Mucosa of descending colon (tissue), 3 donors: ENCODE results near the gene ZNF292. TPM values are rescaled to one million over a fixed set of nuclear protein-coding genes. Genes with fewer than 3 reads are reported as not detected.
A peak's percentile ranks its signal among the peaks of the same experiment; 100 is the strongest.
"Not testable (repeated sequence)": the region's sequence is repeated elsewhere in the genome, so short reads cannot be mapped to it uniquely, and the experiment has no call there.

Experiments
- ATAC-seq: fragments of 200-7000 bp; cut with Tn5 transposase; one replicate; pipeline ENCODE4 v1.9.1; 2020; ENCODE audit warnings: mild to moderate bottlenecking, moderate library complexity
- DNase-seq, 3 donors: peaks; one replicate each; pipeline ENCODE4 v3.0.0-alpha.2; 2020
- H3K36me3 ChIP-seq: fragments of 200-600 bp; one replicate; pipeline ENCODE4 v1.8.0; 2021; ENCODE audit warnings: low read depth, mild to moderate bottlenecking
- H3K4me1 ChIP-seq: fragments of 200-600 bp; one replicate; pipeline ENCODE4 v1.8.0; 2021; ENCODE audit warnings: low read depth, mild to moderate bottlenecking
- H3K4me3 ChIP-seq: fragments of 200-600 bp; one replicate; pipeline ENCODE4 v1.8.0; 2021; ENCODE audit warnings: mild to moderate bottlenecking
- H3K9me3 ChIP-seq: fragments of 200-600 bp; one replicate; pipeline ENCODE4 v1.8.0; 2021; ENCODE audit warnings: mild to moderate bottlenecking
- intact Hi-C, 2 donors: fragments of 100-400 bp; cut with DNase I in 1 of 2; cut with micrococcal nuclease in 1 of 2; formaldehyde crosslinking; loops; one replicate each; pipeline versions ENCODE4 v1.11.0 to v1.11.1; 2022; cut with DNase I, micrococcal nuclease
- total RNA-seq, 3 donors: library from RNA; stranded (reverse); fragmentation: NEBNext Ultra II Directional in 2 of 3; extraction: Animal tissue kit (Norgen Biotek cat#: 25700) in 2 of 3; gene quantifications; one replicate each; pipeline versions ENCODE4 v1.2.1 to v1.2.4, GENCODE V29; 2021 to 2023
- TF ChIP-seq, protein P1 (sequence below): fragments of 200-600 bp; IDR thresholded peaks from one replicate; pipeline ENCODE4 v1.8.0; 2022; ENCODE audit warnings: antibody characterized with exemption, mild to moderate bottlenecking
- donor health status: DM: no; HTN: no; CAD: no; lungs with moderate emphysema.
- donor health status: DM: no; HTN: no; CAD: no.
- donor health status: DM: no; HTN: yes; CAD: no.

Gene ZNF292
- total RNA-seq, 3 donors from 2014 or later: 40.9 to 83.2 (median 44.4) TPM

- Histone ChIP-seq H3K4me3 (no peak overlapping the region), H3K36me3 (no peaks in the 10 kb centered on the region), H3K4me1 (no peaks in the 10 kb centered on the region), H3K9me3 (no peaks in the 10 kb centered on the region)
- intact Hi-C loops: no loop called here
- TF ChIP-seq, protein P1, sequence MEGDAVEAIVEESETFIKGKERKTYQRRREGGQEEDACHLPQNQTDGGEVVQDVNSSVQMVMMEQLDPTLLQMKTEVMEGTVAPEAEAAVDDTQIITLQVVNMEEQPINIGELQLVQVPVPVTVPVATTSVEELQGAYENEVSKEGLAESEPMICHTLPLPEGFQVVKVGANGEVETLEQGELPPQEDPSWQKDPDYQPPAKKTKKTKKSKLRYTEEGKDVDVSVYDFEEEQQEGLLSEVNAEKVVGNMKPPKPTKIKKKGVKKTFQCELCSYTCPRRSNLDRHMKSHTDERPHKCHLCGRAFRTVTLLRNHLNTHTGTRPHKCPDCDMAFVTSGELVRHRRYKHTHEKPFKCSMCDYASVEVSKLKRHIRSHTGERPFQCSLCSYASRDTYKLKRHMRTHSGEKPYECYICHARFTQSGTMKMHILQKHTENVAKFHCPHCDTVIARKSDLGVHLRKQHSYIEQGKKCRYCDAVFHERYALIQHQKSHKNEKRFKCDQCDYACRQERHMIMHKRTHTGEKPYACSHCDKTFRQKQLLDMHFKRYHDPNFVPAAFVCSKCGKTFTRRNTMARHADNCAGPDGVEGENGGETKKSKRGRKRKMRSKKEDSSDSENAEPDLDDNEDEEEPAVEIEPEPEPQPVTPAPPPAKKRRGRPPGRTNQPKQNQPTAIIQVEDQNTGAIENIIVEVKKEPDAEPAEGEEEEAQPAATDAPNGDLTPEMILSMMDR: no peak
- DNase-seq (no peak), ATAC-seq (no peak)
Measured at GRCh38 chr6:87222676-87223075, 67.3 kb downstream of the ZNF292 start.

GRCh38 chr6:87224971-87225370 is 69.6 kb downstream of the ZNF292 start:
- TF ChIP-seq, protein P1: no peak
- H3K9me3 ChIP-seq: no peaks in the 10 kb centered on the region
- intact Hi-C loops: no loop called here
- no peak for DNase-seq
- H3K4me1 ChIP-seq: no peaks in the 10 kb centered on the region
- no peak overlapping the region for H3K4me3 ChIP-seq
- no peak for ATAC-seq
- H3K36me3 ChIP-seq: no peaks in the 10 kb centered on the region

GRCh38 chr6:87225511-87225910 is 70.1 kb downstream of the ZNF292 start:
- Histone ChIP-seq H3K4me3 (no peak overlapping the region), H3K9me3 (no peaks in the 10 kb centered on the region), H3K4me1 (no peaks in the 10 kb centered on the region), H3K36me3 (no peaks in the 10 kb centered on the region)
- TF ChIP-seq, protein P1: no peak
- DNase-seq (no peak), ATAC-seq (no peak)
- intact Hi-C loops: no loop called here

DNA sequence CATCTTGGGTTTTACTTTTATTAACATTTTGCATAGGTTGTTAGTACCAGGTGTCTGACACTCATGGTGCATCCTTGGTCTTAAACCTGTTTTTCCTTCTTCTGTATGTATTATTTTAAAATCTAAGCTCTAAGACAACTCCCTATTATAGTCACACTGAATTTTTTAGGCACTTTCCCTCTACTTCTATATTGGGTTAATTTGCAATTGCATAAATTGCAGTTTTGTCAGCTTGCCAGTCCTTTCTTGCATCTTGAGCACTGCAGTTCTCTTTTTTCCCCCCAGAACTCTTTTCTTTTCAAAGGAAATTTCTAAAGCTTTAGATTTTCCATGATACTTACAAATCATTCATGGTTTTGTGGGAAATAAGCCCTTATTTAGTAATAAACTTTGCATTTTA is 70.6 kb downstream of the ZNF292 start:
- TF ChIP-seq, protein P1: no peak
- Histone ChIP-seq H3K4me1 (no peaks in the 10 kb centered on the region), H3K4me3 (no peak overlapping the region), H3K9me3 (no peaks in the 10 kb centered on the region), H3K36me3 (no peaks in the 10 kb centered on the region)
- intact Hi-C loops: no loop called here
- ATAC-seq (no peak), DNase-seq (no peak)

DNA sequence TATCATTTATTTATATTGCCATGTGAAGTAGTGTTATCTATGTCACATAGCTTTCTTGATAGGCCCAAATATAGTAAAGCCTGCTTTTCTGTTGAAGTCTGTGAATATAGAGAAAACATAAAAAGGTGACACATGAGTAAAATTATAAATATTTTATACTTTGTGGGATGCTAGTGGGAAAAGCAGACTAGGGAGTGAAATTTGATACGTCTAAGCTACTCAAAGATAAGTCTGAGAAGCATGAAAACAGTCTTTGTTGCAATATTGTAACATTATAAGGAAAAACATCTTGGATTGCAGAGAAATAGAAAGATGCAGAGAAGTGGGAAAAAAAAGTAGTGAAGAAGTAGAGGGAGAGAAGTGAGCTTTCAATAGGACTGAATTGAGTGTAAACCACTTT is 75.4 kb downstream of the ZNF292 start:
- Histone ChIP-seq H3K36me3 (no peaks in the 10 kb centered on the region), H3K9me3 (no peaks in the 10 kb centered on the region), H3K4me1 (no peaks in the 10 kb centered on the region), H3K4me3 (no peak overlapping the region)
- intact Hi-C loops: no loop called here
- ATAC-seq (no peak), DNase-seq (no peak)
- TF ChIP-seq, protein P1: no peak

GRCh38 chr6:87237804-87238203 is 82.4 kb downstream of the ZNF292 start:
- DNase-seq (no peak), ATAC-seq (no peak)
- H3K4me1 ChIP-seq: no peaks in the 10 kb centered on the region
- H3K4me3 ChIP-seq: no peak overlapping the region
- no peaks in the 10 kb centered on the region for H3K9me3 ChIP-seq
- TF ChIP-seq, protein P1: peak; percentile 10
- intact Hi-C loops: loop anchor here in 1 of 2 donors (5.0 kb wide), 1 partner anchor 101 kb away; no protein-coding TSS in a partner anchor
- no peaks in the 10 kb centered on the region for H3K36me3 ChIP-seq

- not testable (repeated sequence) for H3K9me3 ChIP-seq, H3K36me3 ChIP-seq, H3K4me1 ChIP-seq, ATAC-seq, H3K4me3 ChIP-seq, DNase-seq
- intact Hi-C loops: loop anchor here in 1 of 2 donors (5.0 kb wide), 1 partner anchor 102 kb away; no protein-coding TSS in a partner anchor
Measured at GRCh38 chr6:87239098-87239635, 83.8 kb downstream of the ZNF292 start.
